Heart left ventricle (tissue), 13 donors: ENCODE data around the gene CAVIN4.

Experiments
- CTCF ChIP-seq, 12 donors: fragments of 200-600 bp; sonication (generic) in 4 of 12; IDR thresholded peaks; one replicate each; pipeline versions ENCODE4 v1.5.0 to v1.8.0; 2018 to 2022; ENCODE audit warnings: antibody characterized with exemption in 12 of 12, mild to moderate bottlenecking in 5 of 12
- POLR2A ChIP-seq, 2 donors: fragments of 450-650 bp; IDR thresholded peaks; one replicate each; pipeline ENCODE4 v1.6.1; 2017; ENCODE audit warnings: antibody characterized with exemption in 2 of 2, mild to moderate bottlenecking in 2 of 2, moderate library complexity in 2 of 2
- donor health status: ischemic (EF 13 %, LVEDD 7.1; RV severe dilation, severe dysfunction).
- donor health status: DM: no; HTN: yes; CAD: no.
- donor health status: DM: no; HTN: no; CAD: no.
- donor health status: ischemic (EF 25% LVEDD 6.9; RV normal size, moderate dysfunction).
- donor health status: ischemic (EF 25% LVEDD 5.7; RV mildly dilated, moderate dysfunction).
- donor health status: ischemic (EF 35%, LVEDD 5.7; RV mildly dilated, moderate dysfunction).
- donor health status: nonischemic (EF 11% LVEDD 7.7; RV severe dilation, severe dysfunction).
- donor health status: DM: yes; HTN: yes; CAD: no.
- donor health status: PGD.
- donor health status: ischemic (EF 29% LVEDD 5.4; RV normal size, mild dysfunction).
- donor health status: nonischemic (EF 23%, LVEDD 6.1; RV moderate dilation, normal function).

DNA sequence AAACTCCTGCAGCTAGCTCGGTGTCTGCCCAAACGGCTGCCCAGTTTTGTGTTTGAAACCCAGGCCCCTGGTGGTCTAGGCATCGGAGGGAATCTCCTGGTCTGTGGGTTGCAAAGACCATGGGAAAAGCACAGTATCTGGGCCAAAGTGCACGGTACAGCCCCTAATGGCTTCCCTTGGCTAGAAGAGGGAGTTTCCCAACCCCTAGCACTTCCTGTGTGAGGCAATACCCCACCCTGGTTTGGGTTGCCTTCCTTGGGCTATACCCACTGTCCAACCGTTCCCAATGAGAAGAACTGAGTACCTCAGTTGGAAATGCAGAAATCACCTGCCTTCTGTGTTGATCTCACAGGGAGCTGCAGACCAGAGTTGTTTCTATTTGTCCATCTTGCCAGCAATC is 41.8 kb downstream of the CAVIN4 start:
- no peak for TF ChIP-seq CTCF (IDR thresholded peaks at IDR 0.05)
- no peak for TF ChIP-seq POLR2A (IDR thresholded peaks at IDR 0.05)
